ENCODE data around the gene MKRN2OS. TPM values are rescaled to one million over a fixed set of nuclear protein-coding genes. Genes with fewer than 3 reads are reported as not detected.

The MKRN2OS gene
- polyA plus RNA-seq, 2 donors, result 6.0 to 9.0 TPM

DNA sequence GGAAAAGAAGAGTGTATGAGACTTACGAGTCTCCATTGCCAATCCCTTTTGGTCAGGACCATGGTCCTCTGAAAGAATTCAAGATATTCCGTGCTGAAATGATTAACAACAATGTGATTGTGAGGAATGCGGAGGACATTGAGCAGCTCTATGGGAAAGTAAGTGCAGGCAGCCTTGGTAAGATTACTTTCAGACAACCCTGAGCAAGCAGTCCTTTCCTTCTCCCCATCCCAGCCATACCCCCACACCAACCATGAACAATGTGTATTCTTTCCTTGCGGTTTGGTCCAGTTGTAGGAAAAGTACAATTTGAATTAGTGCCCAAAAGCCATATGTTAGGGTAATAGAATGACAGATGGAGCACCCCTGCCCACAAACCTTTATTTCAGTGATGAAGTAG, 55.5 kb downstream of the MKRN2OS start:
- no peak overlapping the region for H3K27ac ChIP-seq (ENCODE audit: low read depth in 2 of 2, low read length in 1 of 2)
- no peaks in the 10 kb centered on the region for H3K27me3 ChIP-seq (ENCODE audit: control insufficient read depth in 1 of 2, insufficient read depth in 2 of 2, low read length in 2 of 2)
- no peaks in the 10 kb centered on the region for H3K4me1 ChIP-seq (ENCODE audit: control insufficient read depth in 2 of 2, insufficient read depth in 2 of 2, low read length in 1 of 2)
- H3K36me3 ChIP-seq (ENCODE audit: control insufficient read depth in 2 of 2, insufficient read depth in 2 of 2, low read length in 1 of 2), result peaks cover 0 to 5% of the 10 kb centered on the region in 2 donors
- no peak overlapping the region for H3K4me3 ChIP-seq (ENCODE audit: low read depth in 1 of 2, low read length in 2 of 2)
- no peaks in the 10 kb centered on the region for H3K9me3 ChIP-seq (ENCODE audit: control insufficient read depth in 2 of 2, insufficient read depth in 1 of 2, low read depth in 1 of 2, low read length in 1 of 2)
- WGBS, 2 donors, result 84 to 86% methylated on average over 4 of the region's 4 CpGs

Other genes with a start within 250 kb of the MKRN2OS start
- gene TSEN2, start 61.0 kb downstream of the MKRN2OS start, polyA plus RNA-seq, result 10 to 100 TPM in 1 of 2 donors, 1 to 10 TPM in 1; 9.8 to 15.3 TPM
- 10 to 100 TPM; 17.1 to 17.6 TPM for gene MKRN2, start 11.6 kb upstream of the MKRN2OS start, polyA plus RNA-seq
- gene RAF1, start 118.6 kb upstream of the MKRN2OS start, polyA plus RNA-seq, result 10 to 100 TPM; 52.3 to 65.3 TPM
- 100 to 1,000 TPM; 277 to 722 TPM for gene TMEM40, start 213.8 kb upstream of the MKRN2OS start, polyA plus RNA-seq